SK-N-SH (cell line): Measurements from ENCODE around the gene GUCY1A1. TPM values are rescaled to one million over a fixed set of nuclear protein-coding genes. Genes with fewer than 3 reads are reported as not detected.

ENCODE experiments used
- CTCF ChIA-PET: fragments of 300-600, 350-600 bp; formaldehyde crosslinking; extraction: SDS; loops from one replicate; lab custom pipeline; 2021; lab: Yijun Ruan, JAX
- POLR2A ChIA-PET: fragments of 350-600 bp; sonication (Branson Sonifier 250); formaldehyde crosslinking; extraction: SDS; loops from one replicate; lab custom pipeline; 2020; ENCODE audit warnings: antibody characterized with exemption, inconsistent platforms; lab: Yijun Ruan, JAX
- DNase-seq: peaks from one replicate; pipeline ENCODE4 v3.0.0; 2012
- H2AFZ ChIP-seq: fragments of 200-600 bp; sonication (generic); 2 replicates; pipeline ENCODE4 v1.8.1; 2016; ENCODE audit warnings: antibody characterized with exemption, mild to moderate bottlenecking, low read depth
- H3F3A ChIP-seq: fragments of 200-600 bp; sonication (generic); replicated peaks from 2 replicates; pipeline ENCODE3; 2016; ENCODE audit warnings: antibody characterized with exemption, mild to moderate bottlenecking; ENCODE audit not compliant: insufficient read depth
- H3K27ac ChIP-seq, 2 experiments: fragments of 200-500 bp in 1 of 2; fragments of 200-600 bp in 1 of 2; sonication (Bioruptor generic) in 1 of 2; sonication (generic), shearing (Covaris generic) in 1 of 2; 2 replicates each; pipeline versions ENCODE4 v1.5.1 to v1.6.1; 2014 to 2016; ENCODE audit warnings: low read depth in 2 of 2, inconsistent platforms in 1 of 2, low read length in 1 of 2, mild to moderate bottlenecking in 1 of 2, mixed read lengths in 1 of 2
- H3K27me3 ChIP-seq: fragments of 200-600 bp; sonication (generic), shearing (Covaris generic); 2 replicates; pipeline ENCODE4 v1.6.1; 2016; ENCODE audit warnings: mixed run types; ENCODE audit not compliant: insufficient read depth
- H3K36me3 ChIP-seq, 2 experiments: fragments of 200-500 bp in 1 of 2; fragments of 200-600 bp in 1 of 2; sonication (Bioruptor generic) in 1 of 2; sonication (generic) in 1 of 2; replicated peaks in 1 of 2; 2 replicates each; pipeline versions ENCODE3 to v1.5.1; 2014 to 2016; ENCODE audit warnings: low read length in 1 of 2, mild to moderate bottlenecking in 1 of 2; ENCODE audit not compliant: insufficient read depth in 2 of 2, control insufficient read depth in 1 of 2
- H3K4me1 ChIP-seq, 2 experiments: fragments of 200-500 bp in 1 of 2; fragments of 200-600 bp in 1 of 2; sonication (Bioruptor generic) in 1 of 2; sonication (generic), shearing (Covaris generic) in 1 of 2; 2 replicates each; pipeline versions ENCODE4 v1.5.1 to v1.6.1; 2014 to 2016; ENCODE audit warnings: low read depth in 1 of 2, low read length in 1 of 2, mixed run types in 1 of 2; ENCODE audit not compliant: insufficient read depth in 2 of 2, control insufficient read depth in 1 of 2
- H3K4me2 ChIP-seq: fragments of 200-600 bp; sonication (generic), shearing (Covaris generic); 2 replicates; pipeline ENCODE4 v1.6.1; 2017; ENCODE audit warnings: mixed run types
- H3K4me3 ChIP-seq, 2 experiments: fragments of 200-500 bp in 1 of 2; fragments of 200-600 bp in 1 of 2; sonication (Bioruptor generic) in 1 of 2; sonication (generic), shearing (Covaris generic) in 1 of 2; 2 replicates each; pipeline versions ENCODE4 v1.5.1 to v1.8.1; 2014 to 2016; ENCODE audit warnings: low read depth in 2 of 2, inconsistent platforms in 1 of 2, low read length in 1 of 2, mild to moderate bottlenecking in 1 of 2, mixed read lengths in 1 of 2, moderate library complexity in 1 of 2
- H3K79me2 ChIP-seq: fragments of 200-600 bp; sonication (generic); 2 replicates; pipeline ENCODE4 v1.8.1; 2017; ENCODE audit warnings: mild to moderate bottlenecking; ENCODE audit not compliant: insufficient read depth
- H3K9ac ChIP-seq: fragments of 200-600 bp; sonication (generic); 2 replicates; pipeline ENCODE4 v1.6.1; 2017; ENCODE audit warnings: mixed run types
- H3K9me2 ChIP-seq: fragments of 200-600 bp; sonication (generic); 2 replicates; pipeline ENCODE4 v1.6.1; 2017; ENCODE audit warnings: mixed run types
- H3K9me3 ChIP-seq: fragments of 200-600 bp; sonication (generic); 2 replicates; pipeline ENCODE4 v1.6.1; 2017; ENCODE audit warnings: mixed run types, mild to moderate bottlenecking, moderate library complexity
- H4K20me1 ChIP-seq: fragments of 200-600 bp; sonication (generic); 2 replicates; pipeline ENCODE4 v1.6.1; 2017; ENCODE audit warnings: mild to moderate bottlenecking, mixed run types; ENCODE audit not compliant: insufficient read depth
- EP300 ChIP-seq, 2 experiments: IDR thresholded peaks; 2 replicates each; pipeline versions ENCODE4 v1.4.0 to v1.6.1; 2012; ENCODE audit warnings: borderline replicate concordance in 1 of 2, low read depth in 1 of 2, low read length in 1 of 2
- EZH2phosphoT487 ChIP-seq: fragments of 200-600 bp; sonication (generic); IDR thresholded peaks from 2 replicates; pipeline ENCODE4 v1.6.1; 2017; ENCODE audit warnings: low read depth, mixed run types, mild to moderate bottlenecking, antibody characterized with exemption, moderate library complexity, borderline replicate concordance
- FOXJ3 ChIP-seq: sonication (generic); formaldehyde crosslinking; IDR thresholded peaks from 2 replicates; pipeline ENCODE4 v1.5.1; 2020; ENCODE audit warnings: mild to moderate bottlenecking, missing genetic modification reagents
- GABPA ChIP-seq: IDR thresholded peaks from 2 replicates; pipeline ENCODE4 v1.4.0; 2012; ENCODE audit warnings: low read depth, mild to moderate bottlenecking
- GATA2 ChIP-seq: sonication (generic); formaldehyde crosslinking; IDR thresholded peaks from 2 replicates; pipeline ENCODE4 v1.5.0; 2020; ENCODE audit warnings: mild to moderate bottlenecking, missing genetic modification reagents
- IRF3 ChIP-seq: fragments of 150-350 bp; IDR thresholded peaks from 2 replicates; pipeline ENCODE4 v1.6.1; 2016; ENCODE audit warnings: mild to moderate bottlenecking, low read depth, low read length
- JUND ChIP-seq: IDR thresholded peaks from 2 replicates; pipeline ENCODE4 v1.4.0; 2012
- MAX ChIP-seq: IDR thresholded peaks from 2 replicates; pipeline ENCODE4 v1.4.0; 2012; ENCODE audit warnings: low read depth
- MEF2A ChIP-seq: IDR thresholded peaks from 2 replicates; pipeline ENCODE4 v1.4.0; 2012; ENCODE audit warnings: low read depth, borderline replicate concordance
- MXI1 ChIP-seq: IDR thresholded peaks from 2 replicates; pipeline ENCODE4 v1.6.1; 2012; ENCODE audit warnings: mild to moderate bottlenecking, low read depth, low read length, improper control_type of control experiment
- NRF1 ChIP-seq: IDR thresholded peaks from 2 replicates; pipeline ENCODE4 v1.6.1; 2012; ENCODE audit warnings: low read depth, mild to moderate bottlenecking, low read length
- POLR2AphosphoS5 ChIP-seq: IDR thresholded peaks from 2 replicates; pipeline ENCODE4 v1.6.1; 2012; ENCODE audit warnings: low read depth, low read length
- RAD21 ChIP-seq: IDR thresholded peaks from 2 replicates; pipeline ENCODE4 v1.6.1; 2012; ENCODE audit warnings: mild to moderate bottlenecking, low read length
- RCOR1 ChIP-seq: fragments of 150-350 bp; IDR thresholded peaks from 2 replicates; pipeline ENCODE4 v1.6.1; 2017; ENCODE audit warnings: antibody characterized with exemption, low read length
- REST ChIP-seq: IDR thresholded peaks from 2 replicates; pipeline ENCODE4 v1.6.1; 2012; ENCODE audit warnings: mild to moderate bottlenecking, low read depth, low read length, moderate library complexity
- TAF1 ChIP-seq: IDR thresholded peaks from 2 replicates; pipeline ENCODE4 v1.6.1; 2012; ENCODE audit warnings: low read depth, mild to moderate bottlenecking, low read length, moderate library complexity, borderline replicate concordance
- TCF12 ChIP-seq: IDR thresholded peaks from 2 replicates; pipeline ENCODE4 v1.4.0; 2012
- TEAD4 ChIP-seq: IDR thresholded peaks from 2 replicates; pipeline ENCODE4 v1.4.0; 2012; ENCODE audit warnings: mild to moderate bottlenecking, borderline replicate concordance; ENCODE audit not compliant: insufficient read depth
- ZBTB33 ChIP-seq: IDR thresholded peaks from 2 replicates; pipeline ENCODE4 v1.4.0; 2012; ENCODE audit warnings: low read depth, borderline replicate concordance
- WGBS: methylation state at CpG from one replicate; pipeline ENCODE4 v1.1.6; 2017; ENCODE audit warnings: low lambda C conversion rate; 5-methylcytosine and 5-hydroxymethylcytosine counted together
- polyA plus RNA-seq, 3 experiments: library from polyadenylated mRNA; depleted of rRNA; stranded (reverse); fragments of >200 nt; gene quantifications; 2 replicates each; pipeline ENCODE4 v1.2.3, GENCODE V29; 2012

The GUCY1A1 gene
- polyA plus RNA-seq, 1 of the 3 experiments (the other 2 are of a cell fraction), result 0.03 TPM

- WGBS, result 0% methylated on average over 1 of the region's 1 CpG
- H3K79me2 ChIP-seq, result no peaks in the 10 kb centered on the region
- no peaks in the 10 kb centered on the region for H3F3A ChIP-seq
- H3K36me3 ChIP-seq, result no peaks in the 10 kb centered on the region
- H3K9me2 ChIP-seq, result no peaks in the 10 kb centered on the region
- H3K9me3 ChIP-seq, result no peaks in the 10 kb centered on the region
- TF ChIP-seq TAF1 (no peak), REST (no peak), MEF2A (no peak), IRF3 (no peak), TEAD4 (no peak), EP300 (IDR thresholded peaks at IDR 0.05; ENCODE audit: borderline replicate concordance in 1 of 2, low read depth in 1 of 2, low read length in 1 of 2) (no peak), NRF1 (no peak), MAX (no peak), JUND (no peak), EZH2phosphoT487 (no peak), ZBTB33 (no peak), GABPA (no peak), POLR2AphosphoS5 (no peak), RAD21 (no peak), GATA2 (CRISPR knock-in tag) (no peak), FOXJ3 (CRISPR knock-in tag) (no peak), TCF12 (no peak), MXI1 (no peak), RCOR1 (no peak)
- H3K27me3 ChIP-seq, result no peaks in the 10 kb centered on the region
- CTCF ChIA-PET, result no interaction called here
- no peak overlapping the region for H3K27ac ChIP-seq
- no peak for DNase-seq
- H3K4me1 ChIP-seq, result no peaks in the 10 kb centered on the region; a peak in 2 of 4 replicates
- no peak overlapping the region for H2AFZ ChIP-seq
- H3K4me2 ChIP-seq, result no peak overlapping the region
- H3K4me3 ChIP-seq, result no peak overlapping the region
- H4K20me1 ChIP-seq, result no peaks in the 10 kb centered on the region
- POLR2A ChIA-PET, result no interaction called here
- no peak overlapping the region for H3K9ac ChIP-seq
Observed at GRCh38 chr4:155658681-155659064, 8.0 kb upstream of the GUCY1A1 start.
